Panc1 (cell line): ENCODE measurements around the gene TUBA1A. TPM values are rescaled to one million over a fixed set of nuclear protein-coding genes. Genes with fewer than 3 reads are reported as not detected.
"Not testable (repeated sequence)": the region's sequence is repeated elsewhere in the genome, so short reads cannot be mapped to it uniquely, and the experiment has no call there.

Experiments
- ATAC-seq: fragments of 200-7000 bp; cut with Tn5 transposase; 2 replicates; pipeline ENCODE4 v1.9.1; 2020; ENCODE audit warnings: mild to moderate bottlenecking, moderate library complexity
- BruUV-seq: library from RNA; stranded (reverse); fragments of 400-500 nt; replicated peaks from 2 replicates; lab custom pipeline; 2021; lab: Mats Ljungman, UMichigan
- CTCF ChIA-PET: fragments of 300-600 bp; sonication (Branson Sonifier 250); formaldehyde crosslinking; loops from one replicate; lab custom pipeline; 2022; ENCODE audit warnings: antibody characterized with exemption; lab: Charles Lee
- POLR2A ChIA-PET: fragments of 300-600 bp; sonication (Branson Sonifier 250); formaldehyde crosslinking; loops from one replicate; lab custom pipeline; 2022; ENCODE audit warnings: antibody characterized with exemption; lab: Charles Lee
- DNase-seq: peaks from one replicate; pipeline ENCODE4 v3.0.0-alpha.2; 2010; ENCODE audit warnings: low read depth, low spot score
- H3K27ac ChIP-seq: 2 replicates; pipeline ENCODE4 v1.5.1; 2011; ENCODE audit warnings: mild to moderate bottlenecking, low read length, inconsistent platforms
- H3K27me3 ChIP-seq: fragments of 200-500 bp; sonication (Bioruptor generic); 2 replicates; pipeline ENCODE4 v1.6.0; 2014; ENCODE audit warnings: low read length, inconsistent platforms; ENCODE audit not compliant: control insufficient read depth, insufficient read depth
- H3K36me3 ChIP-seq: fragments of 200-500 bp; sonication (Bioruptor generic); 2 replicates; pipeline ENCODE4 v1.5.1; 2014; ENCODE audit warnings: inconsistent platforms, mild to moderate bottlenecking, low read length, moderate library complexity; ENCODE audit not compliant: control insufficient read depth, insufficient read depth
- H3K4me1 ChIP-seq: 2 replicates; pipeline ENCODE4 v1.5.1; 2011; ENCODE audit warnings: inconsistent platforms, mild to moderate bottlenecking, low read length, moderate library complexity; ENCODE audit not compliant: control insufficient read depth, insufficient read depth
- H3K4me3 ChIP-seq, 2 experiments: 2 replicates each; pipeline ENCODE4 v1.5.1; 2011 to 2012; ENCODE audit warnings: low read depth in 2 of 2, low read length in 2 of 2, mild to moderate bottlenecking in 2 of 2, inconsistent platforms in 1 of 2, moderate library complexity in 1 of 2
- H3K9me3 ChIP-seq: fragments of 200-500 bp; sonication (Bioruptor generic); 2 replicates; pipeline ENCODE4 v1.5.1; 2014; ENCODE audit warnings: low read depth, mild to moderate bottlenecking, inconsistent platforms, low read length, moderate library complexity; ENCODE audit not compliant: control insufficient read depth, insufficient read depth
- POLR2AphosphoS5 ChIP-seq: IDR thresholded peaks from 2 replicates; pipeline ENCODE4 v1.6.1; 2012; ENCODE audit warnings: mild to moderate bottlenecking, low read depth, low read length, moderate library complexity
- SIN3A ChIP-seq: IDR thresholded peaks from 2 replicates; pipeline ENCODE4 v1.6.1; 2012; ENCODE audit warnings: low read depth, mild to moderate bottlenecking, low read length, moderate library complexity, borderline replicate concordance; ENCODE audit not compliant: insufficient read depth
- TCF7L2 ChIP-seq: IDR thresholded peaks from 2 replicates; pipeline ENCODE4 v1.6.1; 2011; ENCODE audit warnings: mild to moderate bottlenecking, low read depth, low read length, inconsistent platforms
- in situ Hi-C: cut with HindIII; loops from 2 replicates; pipeline ENCODE4 v1.10.0; 2016; ENCODE audit warnings: low sequenced_read_pairs, low pct_unique_long_range_greater_than_20kb
- intact Hi-C: fragments of 100-400 bp; cut with micrococcal nuclease; formaldehyde crosslinking; loops from one replicate; pipeline ENCODE4 v1.10.0; 2022; ENCODE audit not compliant: unreplicated experiment
- total RNA-seq: library from RNA; stranded (reverse); gene quantifications from one replicate; pipeline ENCODE4 v1.2.1, GENCODE V29; 2021; ENCODE audit not compliant: unreplicated experiment
- TF ChIP-seq, protein P1 (sequence below): fragments of 450-650 bp; IDR thresholded peaks from 2 replicates; pipeline ENCODE4 v1.5.1; 2017; ENCODE audit warnings: mild to moderate bottlenecking
- TF ChIP-seq, protein P2 (sequence below), 2 experiments: IDR thresholded peaks; 2 replicates each; pipeline ENCODE4 v1.6.1; 2011 to 2012; ENCODE audit warnings: low read depth in 2 of 2, control low read depth in 1 of 2, low read length in 1 of 2, mild to moderate bottlenecking in 1 of 2, moderate library complexity in 1 of 2; ENCODE audit not compliant: insufficient read depth in 1 of 2

TUBA1A gene
- total RNA-seq, 1 experiment from 2014 or later = 133 TPM

GRCh38 chr12:49220972-49221371, 32.1 kb upstream of the TUBA1A start:
- no peaks in the 10 kb centered on the region for H3K4me1 ChIP-seq
- ChIA-PET CTCF (no interaction called here), POLR2A (no interaction called here)
- TF ChIP-seq POLR2AphosphoS5 = no peak
- TF ChIP-seq, protein P1, sequence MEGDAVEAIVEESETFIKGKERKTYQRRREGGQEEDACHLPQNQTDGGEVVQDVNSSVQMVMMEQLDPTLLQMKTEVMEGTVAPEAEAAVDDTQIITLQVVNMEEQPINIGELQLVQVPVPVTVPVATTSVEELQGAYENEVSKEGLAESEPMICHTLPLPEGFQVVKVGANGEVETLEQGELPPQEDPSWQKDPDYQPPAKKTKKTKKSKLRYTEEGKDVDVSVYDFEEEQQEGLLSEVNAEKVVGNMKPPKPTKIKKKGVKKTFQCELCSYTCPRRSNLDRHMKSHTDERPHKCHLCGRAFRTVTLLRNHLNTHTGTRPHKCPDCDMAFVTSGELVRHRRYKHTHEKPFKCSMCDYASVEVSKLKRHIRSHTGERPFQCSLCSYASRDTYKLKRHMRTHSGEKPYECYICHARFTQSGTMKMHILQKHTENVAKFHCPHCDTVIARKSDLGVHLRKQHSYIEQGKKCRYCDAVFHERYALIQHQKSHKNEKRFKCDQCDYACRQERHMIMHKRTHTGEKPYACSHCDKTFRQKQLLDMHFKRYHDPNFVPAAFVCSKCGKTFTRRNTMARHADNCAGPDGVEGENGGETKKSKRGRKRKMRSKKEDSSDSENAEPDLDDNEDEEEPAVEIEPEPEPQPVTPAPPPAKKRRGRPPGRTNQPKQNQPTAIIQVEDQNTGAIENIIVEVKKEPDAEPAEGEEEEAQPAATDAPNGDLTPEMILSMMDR = no peak
- TF ChIP-seq TCF7L2 = no peak
- TF ChIP-seq SIN3A = no peak
- TF ChIP-seq, protein P2, sequence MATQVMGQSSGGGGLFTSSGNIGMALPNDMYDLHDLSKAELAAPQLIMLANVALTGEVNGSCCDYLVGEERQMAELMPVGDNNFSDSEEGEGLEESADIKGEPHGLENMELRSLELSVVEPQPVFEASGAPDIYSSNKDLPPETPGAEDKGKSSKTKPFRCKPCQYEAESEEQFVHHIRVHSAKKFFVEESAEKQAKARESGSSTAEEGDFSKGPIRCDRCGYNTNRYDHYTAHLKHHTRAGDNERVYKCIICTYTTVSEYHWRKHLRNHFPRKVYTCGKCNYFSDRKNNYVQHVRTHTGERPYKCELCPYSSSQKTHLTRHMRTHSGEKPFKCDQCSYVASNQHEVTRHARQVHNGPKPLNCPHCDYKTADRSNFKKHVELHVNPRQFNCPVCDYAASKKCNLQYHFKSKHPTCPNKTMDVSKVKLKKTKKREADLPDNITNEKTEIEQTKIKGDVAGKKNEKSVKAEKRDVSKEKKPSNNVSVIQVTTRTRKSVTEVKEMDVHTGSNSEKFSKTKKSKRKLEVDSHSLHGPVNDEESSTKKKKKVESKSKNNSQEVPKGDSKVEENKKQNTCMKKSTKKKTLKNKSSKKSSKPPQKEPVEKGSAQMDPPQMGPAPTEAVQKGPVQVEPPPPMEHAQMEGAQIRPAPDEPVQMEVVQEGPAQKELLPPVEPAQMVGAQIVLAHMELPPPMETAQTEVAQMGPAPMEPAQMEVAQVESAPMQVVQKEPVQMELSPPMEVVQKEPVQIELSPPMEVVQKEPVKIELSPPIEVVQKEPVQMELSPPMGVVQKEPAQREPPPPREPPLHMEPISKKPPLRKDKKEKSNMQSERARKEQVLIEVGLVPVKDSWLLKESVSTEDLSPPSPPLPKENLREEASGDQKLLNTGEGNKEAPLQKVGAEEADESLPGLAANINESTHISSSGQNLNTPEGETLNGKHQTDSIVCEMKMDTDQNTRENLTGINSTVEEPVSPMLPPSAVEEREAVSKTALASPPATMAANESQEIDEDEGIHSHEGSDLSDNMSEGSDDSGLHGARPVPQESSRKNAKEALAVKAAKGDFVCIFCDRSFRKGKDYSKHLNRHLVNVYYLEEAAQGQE (IDR thresholded peaks at IDR 0.05; ENCODE audit: insufficient read depth in 1 of 2, low read depth in 2 of 2, low read length in 1 of 2) = no peak
- H3K4me3 ChIP-seq = no peak overlapping the region
- no TSS peak for BruUV-seq
- no peaks in the 10 kb centered on the region for H3K27me3 ChIP-seq
- no peaks in the 10 kb centered on the region for H3K9me3 ChIP-seq
- in situ Hi-C loops (no loop called here), intact Hi-C loops (no loop called here)
- ATAC-seq (no peak), DNase-seq (no peak)
- H3K27ac ChIP-seq = no peak overlapping the region
- no peaks in the 10 kb centered on the region for H3K36me3 ChIP-seq

GRCh38 chr12:49219417-49220026, 30.6 kb upstream of the TUBA1A start:
- no peak for TF ChIP-seq TCF7L2
- no peak for TF ChIP-seq POLR2AphosphoS5
- H3K27me3 ChIP-seq = no peaks in the 10 kb centered on the region
- no peak overlapping the region for H3K4me3 ChIP-seq
- intact Hi-C loops = no loop called here
- in situ Hi-C loops = no loop called here
- no peaks in the 10 kb centered on the region; the same call in 1 of the 2 replicates for H3K4me1 ChIP-seq
- ChIA-PET POLR2A (no interaction called here), CTCF (no interaction called here)
- no peak for DNase-seq
- H3K27ac ChIP-seq = no peak overlapping the region
- ATAC-seq = no peak
- no TSS peak for BruUV-seq
- H3K36me3 ChIP-seq = no peaks in the 10 kb centered on the region
- H3K9me3 ChIP-seq = no peaks in the 10 kb centered on the region

DNA sequence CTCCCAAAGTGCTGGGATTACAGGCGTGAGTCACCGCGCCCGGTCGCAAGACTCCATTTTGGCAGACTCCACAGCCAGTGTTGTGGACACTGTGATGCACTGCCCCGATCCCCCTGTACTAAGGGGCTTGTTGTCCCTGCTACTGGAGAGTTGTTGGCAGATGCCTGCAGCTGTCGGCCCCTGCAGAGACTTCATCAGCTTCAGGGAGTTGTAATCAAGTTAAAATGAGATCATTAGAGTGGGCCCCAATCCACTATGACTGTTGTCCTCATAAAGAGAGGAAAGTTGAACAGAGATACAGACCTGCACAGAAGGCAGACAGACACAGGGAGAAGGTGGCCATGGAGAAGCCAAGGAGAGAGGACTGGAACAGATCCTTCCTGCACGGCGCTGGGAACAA, 23.7 kb upstream of the TUBA1A start:
- in situ Hi-C loops = no loop called here
- CTCF ChIA-PET = no interaction called here
- BruUV-seq = no TSS peak
- H3K4me3 ChIP-seq = no peak overlapping the region
- no peak for ATAC-seq
- intact Hi-C loops = no loop called here
- no peak for DNase-seq
- no peaks in the 10 kb centered on the region; the same call in 1 of the 2 replicates for H3K4me1 ChIP-seq
- no peaks in the 10 kb centered on the region for H3K27me3 ChIP-seq
- POLR2A ChIA-PET = interaction anchor here (0.6 kb wide), 1 partner anchor 25 kb away, joined by 3 read pairs; no protein-coding TSS in a partner anchor
- no peaks in the 10 kb centered on the region for H3K36me3 ChIP-seq
- H3K9me3 ChIP-seq = no peaks in the 10 kb centered on the region
- no peak overlapping the region for H3K27ac ChIP-seq
- TF ChIP-seq SIN3A (no peak), TCF7L2 (no peak)
- TF ChIP-seq, protein P2 (IDR thresholded peaks at IDR 0.05; ENCODE audit: insufficient read depth in 1 of 2, low read depth in 2 of 2, low read length in 1 of 2) = no peak

DNA sequence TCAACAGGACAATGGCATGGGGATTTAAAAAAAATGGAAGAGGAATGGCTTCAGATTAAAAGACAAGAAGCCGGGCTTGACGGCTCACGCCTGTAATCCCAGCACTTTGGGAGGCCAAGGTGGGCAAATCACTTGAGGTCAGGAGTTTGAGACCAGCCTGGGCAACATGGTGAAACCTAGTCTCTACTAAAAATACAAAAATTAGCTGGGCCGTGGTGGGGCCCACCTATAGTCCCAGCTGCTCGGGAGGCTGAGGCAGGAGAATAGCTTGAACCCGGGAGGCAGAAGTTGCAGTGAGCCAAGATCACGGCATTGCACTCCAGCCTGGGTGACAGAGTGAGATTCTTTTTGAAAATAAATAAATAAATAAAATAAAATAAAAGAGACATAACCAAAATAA, 21.8 kb upstream of the TUBA1A start:
- H3K4me1 ChIP-seq, H3K4me3 ChIP-seq, in situ Hi-C loops, H3K27me3 ChIP-seq, H3K27ac ChIP-seq, DNase-seq, H3K9me3 ChIP-seq, ATAC-seq, intact Hi-C loops, H3K36me3 ChIP-seq, BruUV-seq, CTCF ChIA-PET: not testable (repeated sequence)
- POLR2A ChIA-PET = interaction anchor here (0.6 kb wide), 1 partner anchor 31 kb away, joined by 3 read pairs; no protein-coding TSS in a partner anchor
